PC-3 (cell line): Measurements from ENCODE around the gene ROBO2. TPM values are rescaled to one million over a fixed set of nuclear protein-coding genes. Genes with fewer than 3 reads are reported as not detected.

Experiments used
- ATAC-seq: fragments of 200-7000 bp; cut with Tn5 transposase; 2 replicates; pipeline ENCODE4 v1.9.1; 2020; ENCODE audit warnings: mild to moderate bottlenecking, moderate library complexity
- BruUV-seq: library from RNA; stranded (reverse); fragments of 400-500 nt; replicated peaks from 2 replicates; lab custom pipeline; 2021; lab: Mats Ljungman, UMichigan
- CTCF ChIA-PET: fragments of 300-600 bp; sonication (Branson Sonifier 250); formaldehyde crosslinking; loops from one replicate; lab custom pipeline; 2022; ENCODE audit warnings: antibody characterized with exemption; lab: Charles Lee
- POLR2A ChIA-PET: fragments of 300-600 bp; sonication (Branson Sonifier 250); formaldehyde crosslinking; loops from one replicate; lab custom pipeline; 2022; ENCODE audit warnings: antibody characterized with exemption; ENCODE audit not compliant: unreplicated experiment; lab: Charles Lee
- DNase-seq: peaks from one replicate; pipeline ENCODE4 v3.0.0-alpha.2; 2015
- H2AFZ ChIP-seq: fragments of 300-600 bp; sonication (generic); 2 replicates; pipeline ENCODE4 v1.6.0; 2016; ENCODE audit warnings: antibody characterized with exemption, low read length
- H3F3A ChIP-seq: fragments of 300-600 bp; sonication (generic); one replicate; pipeline ENCODE4 v1.6.0; 2017; ENCODE audit warnings: antibody characterized with exemption, low read length, control low read depth, mild to moderate bottlenecking; ENCODE audit not compliant: unreplicated experiment
- H3K27ac ChIP-seq: fragments of 300-600 bp; sonication (generic); 2 replicates; pipeline ENCODE4 v1.5.1; 2016; ENCODE audit warnings: mild to moderate bottlenecking, low read length
- H3K27me3 ChIP-seq: fragments of 300-600 bp; sonication (generic); 2 replicates; pipeline ENCODE4 v1.6.1; 2016; ENCODE audit warnings: low read length, mixed read lengths
- H3K36me3 ChIP-seq: fragments of 300-600 bp; sonication (generic); 2 replicates; pipeline ENCODE4 v1.6.1; 2016; ENCODE audit warnings: low read depth, mixed run types, low read length, mixed read lengths
- H3K4me1 ChIP-seq: fragments of 300-600 bp; sonication (generic); 2 replicates; pipeline ENCODE4 v1.5.1; 2016; ENCODE audit warnings: low read length; ENCODE audit not compliant: insufficient read depth
- H3K4me2 ChIP-seq: fragments of 300-600 bp; sonication (generic); 2 replicates; pipeline ENCODE4 v1.6.0; 2016; ENCODE audit warnings: low read length
- H3K4me3 ChIP-seq: fragments of 300-600 bp; sonication (generic); 2 replicates; pipeline ENCODE4 v1.5.1; 2016; ENCODE audit warnings: mild to moderate bottlenecking, low read length, mixed read lengths
- H3K79me2 ChIP-seq: fragments of 300-600 bp; sonication (generic); 2 replicates; pipeline ENCODE4 v1.6.1; 2017; ENCODE audit warnings: low read length, mixed read lengths
- H3K9ac ChIP-seq: fragments of 300-600 bp; sonication (generic); 2 replicates; pipeline ENCODE4 v1.6.0; 2016; ENCODE audit warnings: mild to moderate bottlenecking, low read length
- H3K9me2 ChIP-seq: fragments of 300-600 bp; sonication (generic); replicated peaks from 2 replicates; pipeline ENCODE4 v1.6.1; 2016; ENCODE audit warnings: mixed run types, low read length, mixed read lengths
- H3K9me3 ChIP-seq: fragments of 300-600 bp; sonication (generic); 2 replicates; pipeline ENCODE4 v1.6.1; 2016; ENCODE audit warnings: low read length, mixed read lengths
- H4K20me1 ChIP-seq: fragments of 300-600 bp; sonication (generic); 2 replicates; pipeline ENCODE4 v1.6.1; 2016; ENCODE audit warnings: low read length, mixed read lengths
- EZH2 ChIP-seq: fragments of 300-600 bp; sonication (generic); IDR thresholded peaks from one replicate; pipeline ENCODE4 v1.6.1; 2017; ENCODE audit warnings: antibody characterized with exemption, mild to moderate bottlenecking, low read length; ENCODE audit not compliant: unreplicated experiment
- EZH2phosphoT487 ChIP-seq: fragments of 300-600 bp; sonication (generic); IDR thresholded peaks from 2 replicates; pipeline ENCODE4 v1.6.1; 2018; ENCODE audit warnings: mild to moderate bottlenecking, antibody characterized with exemption, low read length, borderline replicate concordance
- intact Hi-C: fragments of 100-400 bp; cut with micrococcal nuclease; formaldehyde crosslinking; loops from 2 replicates; pipeline ENCODE4 v1.9.0; 2023
- total RNA-seq: library from RNA; depleted of rRNA; stranded (reverse); fragments of >200 nt; gene quantifications from 2 replicates; pipeline ENCODE4 v1.2.3, GENCODE V29; 2014
- TF ChIP-seq, protein P1 (sequence below): fragments of 300-600 bp; sonication (generic); conservative IDR thresholded peaks from 2 replicates; pipeline ENCODE4 v1.5.1; 2017; ENCODE audit warnings: antibody characterized with exemption, low read depth, mild to moderate bottlenecking, low read length

Gene ROBO2
- total RNA-seq, 1 experiment from 2014 or later = not detected

DNA sequence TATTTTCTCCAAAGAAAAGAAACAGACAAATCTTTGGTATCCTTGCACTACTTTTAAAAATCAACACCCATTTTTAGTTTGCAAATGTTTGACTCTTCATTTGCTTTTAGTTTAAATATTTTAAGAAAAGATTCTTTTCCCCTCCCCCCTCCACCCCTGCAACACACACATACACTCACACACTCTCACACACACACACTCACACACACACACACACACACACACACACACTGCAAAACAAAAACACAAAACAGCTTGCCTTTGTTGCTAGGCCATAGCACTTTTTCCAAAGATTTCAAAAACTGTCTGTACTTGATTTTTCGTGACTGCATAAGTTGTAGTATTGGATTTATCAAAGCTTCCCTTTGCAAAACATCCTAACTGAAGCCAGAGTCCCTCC lies 26.9 kb downstream of the ROBO2 start:
- Histone ChIP-seq H3K36me3 (no peaks in the 10 kb centered on the region), H3K79me2 (no peaks in the 10 kb centered on the region), H3K4me1 (no peaks in the 10 kb centered on the region), H2AFZ (no peak overlapping the region), H3K9me2 (no peaks in the 10 kb centered on the region), H3K27ac (no peak overlapping the region), H4K20me1 (no peaks in the 10 kb centered on the region), H3K4me2 (no peak overlapping the region), H3F3A (no peaks in the 10 kb centered on the region), H3K4me3 (no peak overlapping the region), H3K9me3 (no peaks in the 10 kb centered on the region), H3K27me3 (peaks cover 24% of the 10 kb centered on the region), H3K9ac (no peak overlapping the region)
- BruUV-seq = no TSS peak
- DNase-seq = no peak
- POLR2A ChIA-PET = no interaction called here
- intact Hi-C loops = no loop called here
- TF ChIP-seq EZH2 (no peak), EZH2phosphoT487 (no peak)
- TF ChIP-seq, protein P1, sequence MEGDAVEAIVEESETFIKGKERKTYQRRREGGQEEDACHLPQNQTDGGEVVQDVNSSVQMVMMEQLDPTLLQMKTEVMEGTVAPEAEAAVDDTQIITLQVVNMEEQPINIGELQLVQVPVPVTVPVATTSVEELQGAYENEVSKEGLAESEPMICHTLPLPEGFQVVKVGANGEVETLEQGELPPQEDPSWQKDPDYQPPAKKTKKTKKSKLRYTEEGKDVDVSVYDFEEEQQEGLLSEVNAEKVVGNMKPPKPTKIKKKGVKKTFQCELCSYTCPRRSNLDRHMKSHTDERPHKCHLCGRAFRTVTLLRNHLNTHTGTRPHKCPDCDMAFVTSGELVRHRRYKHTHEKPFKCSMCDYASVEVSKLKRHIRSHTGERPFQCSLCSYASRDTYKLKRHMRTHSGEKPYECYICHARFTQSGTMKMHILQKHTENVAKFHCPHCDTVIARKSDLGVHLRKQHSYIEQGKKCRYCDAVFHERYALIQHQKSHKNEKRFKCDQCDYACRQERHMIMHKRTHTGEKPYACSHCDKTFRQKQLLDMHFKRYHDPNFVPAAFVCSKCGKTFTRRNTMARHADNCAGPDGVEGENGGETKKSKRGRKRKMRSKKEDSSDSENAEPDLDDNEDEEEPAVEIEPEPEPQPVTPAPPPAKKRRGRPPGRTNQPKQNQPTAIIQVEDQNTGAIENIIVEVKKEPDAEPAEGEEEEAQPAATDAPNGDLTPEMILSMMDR = no peak
- ATAC-seq = no peak
- CTCF ChIA-PET = no interaction called here

DNA sequence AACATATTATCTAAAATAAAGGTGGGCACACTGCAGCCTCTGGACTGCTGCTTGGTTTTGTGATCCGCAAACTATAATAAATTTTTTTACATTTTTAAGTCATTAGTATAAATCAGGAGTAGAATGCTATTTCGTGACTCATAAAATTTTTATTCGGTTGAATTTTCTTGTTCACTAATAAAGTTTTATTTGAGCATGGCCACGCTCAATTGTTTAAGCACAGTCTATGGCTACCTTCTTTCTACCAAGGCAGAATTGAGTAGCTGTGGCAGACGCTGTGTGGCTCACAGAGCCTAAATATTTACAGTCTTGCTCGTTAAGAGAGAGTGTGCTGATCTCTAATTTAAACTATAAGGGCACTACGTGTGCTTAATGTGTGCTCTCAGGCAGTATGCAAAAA lies 28.9 kb downstream of the ROBO2 start:
- ChIA-PET CTCF (no interaction called here), POLR2A (no interaction called here)
- Histone ChIP-seq H3K36me3 (no peaks in the 10 kb centered on the region), H3K4me3 (no peak overlapping the region), H3K9me2 (no peaks in the 10 kb centered on the region), H3K27me3 (peaks cover 37% of the 10 kb centered on the region), H3K27ac (no peak overlapping the region), H3K9me3 (no peaks in the 10 kb centered on the region), H3K4me2 (no peak overlapping the region), H3K9ac (no peak overlapping the region), H3K79me2 (no peaks in the 10 kb centered on the region), H3K4me1 (no peaks in the 10 kb centered on the region), H2AFZ (no peak overlapping the region), H4K20me1 (no peaks in the 10 kb centered on the region), H3F3A (no peaks in the 10 kb centered on the region)
- BruUV-seq = no TSS peak
- ATAC-seq = no peak
- no peak for DNase-seq
- TF ChIP-seq, protein P1 = no peak
- TF ChIP-seq EZH2 (no peak), EZH2phosphoT487 (no peak)
- intact Hi-C loops = no loop called here

DNA sequence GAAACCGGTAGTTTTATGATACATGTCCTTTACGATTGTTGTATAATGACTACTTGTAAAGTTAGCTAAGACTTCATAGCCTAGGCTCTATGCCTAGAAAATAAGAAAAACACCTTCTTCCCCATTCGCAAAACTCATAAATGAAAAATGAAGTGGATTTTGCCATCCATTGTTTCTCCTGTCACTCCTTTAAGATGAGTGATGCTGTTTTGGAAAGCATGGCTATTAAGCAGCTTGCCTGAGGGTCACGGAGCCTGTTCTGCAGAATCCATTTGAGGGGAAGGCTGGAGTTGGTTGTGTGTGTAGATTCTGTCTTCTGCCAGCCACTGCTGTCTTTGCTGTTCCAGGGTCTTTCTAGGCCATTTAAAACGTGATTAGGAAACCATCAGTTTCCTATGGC lies 31.5 kb downstream of the ROBO2 start:
- no peaks in the 10 kb centered on the region for H3K4me1 ChIP-seq
- H3K27me3 ChIP-seq = peaks cover 42% of the 10 kb centered on the region
- H4K20me1 ChIP-seq = no peaks in the 10 kb centered on the region
- ChIA-PET POLR2A (no interaction called here), CTCF (no interaction called here)
- intact Hi-C loops = no loop called here
- no peaks in the 10 kb centered on the region for H3K79me2 ChIP-seq
- TF ChIP-seq EZH2phosphoT487 = no peak
- TF ChIP-seq, protein P1 = no peak
- no peak for TF ChIP-seq EZH2
- H3F3A ChIP-seq = no peaks in the 10 kb centered on the region
- DNase-seq (no peak), ATAC-seq (no peak)
- no peak overlapping the region for H3K4me3 ChIP-seq
- no peak overlapping the region for H2AFZ ChIP-seq
- H3K9ac ChIP-seq = no peak overlapping the region
- BruUV-seq = no TSS peak
- H3K27ac ChIP-seq = no peak overlapping the region
- no peaks in the 10 kb centered on the region for H3K36me3 ChIP-seq
- H3K9me2 ChIP-seq = no peaks in the 10 kb centered on the region
- no peaks in the 10 kb centered on the region for H3K9me3 ChIP-seq
- no peak overlapping the region for H3K4me2 ChIP-seq
